ENCODE data around the gene ALG11.

The ALG11 gene

GRCh38 chr13:51976890-51977289, 35.3 kb upstream of the ALG11 start:
- WGBS, 2 donors (ENCODE audit: extremely low coverage in 2 of 2, insufficient read length in 2 of 2, insufficient replicate concordance in 1 of 2): 100% methylated on average over 1 of the region's 5 CpGs; no CpG with 5 or more reads in 1 of the 2 donors

GRCh38 chr13:51977625-51978024, 34.6 kb upstream of the ALG11 start:
- Histone ChIP-seq H3K27me3 (ENCODE audit: control insufficient read depth in 3 of 3, insufficient read depth in 3 of 3, low read depth in 1 of 3, low read length in 3 of 3) (no peaks in the 10 kb centered on the region), H3K79me1 (ENCODE audit: low read depth, low read length) (no peaks in the 10 kb centered on the region), H3K36me3 (replicated peaks in 1 of 2; ENCODE audit: control insufficient read depth in 2 of 2, insufficient read depth in 2 of 2, low read length in 2 of 2) (no peaks in the 10 kb centered on the region), H2BK5ac (ENCODE audit: low read length) (no peak overlapping the region), H2BK12ac (ENCODE audit: low read length) (no peak overlapping the region), H3K4me2 (ENCODE audit: insufficient read depth, low read length, poor library complexity, severe bottlenecking) (no peak overlapping the region), H4K91ac (ENCODE audit: low read depth, low read length, poor library complexity) (no peak overlapping the region), H3K9ac (ENCODE audit: low read depth, low read length, poor library complexity) (no peak overlapping the region), H2BK15ac (ENCODE audit: low read length) (no peak overlapping the region), H3K4ac (ENCODE audit: low read length) (no peak overlapping the region), H2BK120ac (ENCODE audit: low read depth, low read length) (no peak overlapping the region), H2AFZ (ENCODE audit: low read length) (no peak overlapping the region), H2AK5ac (ENCODE audit: low read depth, low read length) (no peak overlapping the region), H3K23ac (ENCODE audit: low read depth, low read length, poor library complexity) (no peak overlapping the region), H3K18ac (ENCODE audit: low read length) (no peak overlapping the region), H4K8ac (ENCODE audit: low read depth, low read length) (no peak overlapping the region), H3K14ac (ENCODE audit: low read length) (no peak overlapping the region), H3K9me3 (replicated peaks in 1 of 2; ENCODE audit: control insufficient read depth in 2 of 2, insufficient read depth in 1 of 2, low read depth in 1 of 2, low read length in 2 of 2) (no peaks in the 10 kb centered on the region), H3K4me3 (ENCODE audit: low read length in 2 of 2) (no peak overlapping the region), H3K4me1 (ENCODE audit: control insufficient read depth in 2 of 2, insufficient read depth in 1 of 2, low read depth in 1 of 2, low read length in 2 of 2) (peaks cover 0 to 5% of the 10 kb centered on the region in 2 donors), H3K27ac (replicated peaks; ENCODE audit: low read length) (no peak overlapping the region)
- no CpG with 5 or more reads among the region's 5 CpGs for WGBS, 2 donors (ENCODE audit: extremely low coverage in 2 of 2, insufficient read length in 2 of 2, insufficient replicate concordance in 1 of 2)
- no peak for DNase-seq (ENCODE audit: low spot score)

More at GRCh38 chr13:51976890-51977289, 35.3 kb upstream of the ALG11 start:
- no peak overlapping the region for H4K8ac ChIP-seq (ENCODE audit: low read depth, low read length)
- H3K18ac ChIP-seq (ENCODE audit: low read length): no peak overlapping the region
- H3K4me3 ChIP-seq (ENCODE audit: low read length in 2 of 2): no peak overlapping the region
- H3K36me3 ChIP-seq (replicated peaks in 1 of 2; ENCODE audit: control insufficient read depth in 2 of 2, insufficient read depth in 2 of 2, low read length in 2 of 2): no peaks in the 10 kb centered on the region
- no peak overlapping the region for H3K23ac ChIP-seq (ENCODE audit: low read depth, low read length, poor library complexity)
- H2AK5ac ChIP-seq (ENCODE audit: low read depth, low read length): no peak overlapping the region
- no peak overlapping the region for H3K4me2 ChIP-seq (ENCODE audit: insufficient read depth, low read length, poor library complexity, severe bottlenecking)
- H4K91ac ChIP-seq (ENCODE audit: low read depth, low read length, poor library complexity): no peak overlapping the region
- H3K14ac ChIP-seq (ENCODE audit: low read length): no peak overlapping the region
- H2BK5ac ChIP-seq (ENCODE audit: low read length): no peak overlapping the region
- peaks cover 0 to 5% of the 10 kb centered on the region in 2 donors for H3K4me1 ChIP-seq (ENCODE audit: control insufficient read depth in 2 of 2, insufficient read depth in 1 of 2, low read depth in 1 of 2, low read length in 2 of 2)
- no peak for DNase-seq (ENCODE audit: low spot score)
- H2BK12ac ChIP-seq (ENCODE audit: low read length): no peak overlapping the region
- no peak overlapping the region for H2AFZ ChIP-seq (ENCODE audit: low read length)
- H3K79me1 ChIP-seq (ENCODE audit: low read depth, low read length): no peaks in the 10 kb centered on the region
- H3K27ac ChIP-seq (replicated peaks; ENCODE audit: low read length): no peak overlapping the region
- H3K9me3 ChIP-seq (replicated peaks in 1 of 2; ENCODE audit: control insufficient read depth in 2 of 2, insufficient read depth in 1 of 2, low read depth in 1 of 2, low read length in 2 of 2): no peaks in the 10 kb centered on the region
- H3K4ac ChIP-seq (ENCODE audit: low read length): no peak overlapping the region
- H2BK120ac ChIP-seq (ENCODE audit: low read depth, low read length): no peak overlapping the region
- no peak overlapping the region for H3K9ac ChIP-seq (ENCODE audit: low read depth, low read length, poor library complexity)
- no peaks in the 10 kb centered on the region for H3K27me3 ChIP-seq (ENCODE audit: control insufficient read depth in 3 of 3, insufficient read depth in 3 of 3, low read depth in 1 of 3, low read length in 3 of 3)
- no peak overlapping the region for H2BK15ac ChIP-seq (ENCODE audit: low read length)

- Histone ChIP-seq H2AK5ac (ENCODE audit: low read depth, low read length) (no peak overlapping the region), H3K27ac (replicated peaks; ENCODE audit: low read length) (no peak overlapping the region), H2BK5ac (ENCODE audit: low read length) (no peak overlapping the region), H2AFZ (ENCODE audit: low read length) (no peak overlapping the region), H3K4me2 (ENCODE audit: insufficient read depth, low read length, poor library complexity, severe bottlenecking) (no peak overlapping the region), H2BK15ac (ENCODE audit: low read length) (no peak overlapping the region), H4K8ac (ENCODE audit: low read depth, low read length) (no peak overlapping the region), H2BK12ac (ENCODE audit: low read length) (no peak overlapping the region), H3K4ac (ENCODE audit: low read length) (no peak overlapping the region), H2BK120ac (ENCODE audit: low read depth, low read length) (no peak overlapping the region), H3K36me3 (replicated peaks in 1 of 2; ENCODE audit: control insufficient read depth in 2 of 2, insufficient read depth in 2 of 2, low read length in 2 of 2) (no peaks in the 10 kb centered on the region), H3K9ac (ENCODE audit: low read depth, low read length, poor library complexity) (no peak overlapping the region), H3K18ac (ENCODE audit: low read length) (no peak overlapping the region), H3K4me3 (ENCODE audit: low read length in 2 of 2) (no peak overlapping the region), H3K4me1 (ENCODE audit: control insufficient read depth in 2 of 2, insufficient read depth in 1 of 2, low read depth in 1 of 2, low read length in 2 of 2) (peaks cover 0 to 5% of the 10 kb centered on the region in 2 donors), H3K23ac (ENCODE audit: low read depth, low read length, poor library complexity) (no peak overlapping the region), H3K79me1 (ENCODE audit: low read depth, low read length) (no peaks in the 10 kb centered on the region), H3K27me3 (ENCODE audit: control insufficient read depth in 3 of 3, insufficient read depth in 3 of 3, low read depth in 1 of 3, low read length in 3 of 3) (no peaks in the 10 kb centered on the region), H4K91ac (ENCODE audit: low read depth, low read length, poor library complexity) (no peak overlapping the region), H3K14ac (ENCODE audit: low read length) (no peak overlapping the region), H3K9me3 (replicated peaks in 1 of 2; ENCODE audit: control insufficient read depth in 2 of 2, insufficient read depth in 1 of 2, low read depth in 1 of 2, low read length in 2 of 2) (no peaks in the 10 kb centered on the region)
- WGBS, 2 donors (ENCODE audit: extremely low coverage in 2 of 2, insufficient read length in 2 of 2, insufficient replicate concordance in 1 of 2): no CpG with 5 or more reads among the region's 5 CpGs
- no peak for DNase-seq (ENCODE audit: low spot score)
These were observed 33.2 kb upstream of the ALG11 start for GRCh38 chr13:51978796-51979556.

GRCh38 chr13:51980908-51981307, 31.3 kb upstream of the ALG11 start:
- H3K4me2 ChIP-seq (ENCODE audit: insufficient read depth, low read length, poor library complexity, severe bottlenecking): no peak overlapping the region
- H2BK5ac ChIP-seq (ENCODE audit: low read length): no peak overlapping the region
- H4K8ac ChIP-seq (ENCODE audit: low read depth, low read length): no peak overlapping the region
- no peak overlapping the region for H2BK120ac ChIP-seq (ENCODE audit: low read depth, low read length)
- no peaks in the 10 kb centered on the region for H3K9me3 ChIP-seq (replicated peaks in 1 of 2; ENCODE audit: control insufficient read depth in 2 of 2, insufficient read depth in 1 of 2, low read depth in 1 of 2, low read length in 2 of 2)
- WGBS, 2 donors (ENCODE audit: extremely low coverage in 2 of 2, insufficient read length in 2 of 2, insufficient replicate concordance in 1 of 2): no CpG with 5 or more reads among the region's 4 CpGs
- H3K4me1 ChIP-seq (ENCODE audit: control insufficient read depth in 2 of 2, insufficient read depth in 1 of 2, low read depth in 1 of 2, low read length in 2 of 2): peaks cover 0 to 4% of the 10 kb centered on the region in 2 donors
- no peak overlapping the region for H3K18ac ChIP-seq (ENCODE audit: low read length)
- H3K14ac ChIP-seq (ENCODE audit: low read length): no peak overlapping the region
- H3K27me3 ChIP-seq (ENCODE audit: control insufficient read depth in 3 of 3, insufficient read depth in 3 of 3, low read depth in 1 of 3, low read length in 3 of 3): no peaks in the 10 kb centered on the region
- H3K4ac ChIP-seq (ENCODE audit: low read length): no peak overlapping the region
- H3K79me1 ChIP-seq (ENCODE audit: low read depth, low read length): no peaks in the 10 kb centered on the region
- no peak overlapping the region for H2AFZ ChIP-seq (ENCODE audit: low read length)
- no peaks in the 10 kb centered on the region for H3K36me3 ChIP-seq (replicated peaks in 1 of 2; ENCODE audit: control insufficient read depth in 2 of 2, insufficient read depth in 2 of 2, low read length in 2 of 2)
- H2BK12ac ChIP-seq (ENCODE audit: low read length): no peak overlapping the region
- no peak overlapping the region for H2AK5ac ChIP-seq (ENCODE audit: low read depth, low read length)
- H2BK15ac ChIP-seq (ENCODE audit: low read length): no peak overlapping the region
- DNase-seq (ENCODE audit: low spot score): no peak
- no peak overlapping the region for H3K4me3 ChIP-seq (ENCODE audit: low read length in 2 of 2)
- H3K9ac ChIP-seq (ENCODE audit: low read depth, low read length, poor library complexity): no peak overlapping the region
- H3K23ac ChIP-seq (ENCODE audit: low read depth, low read length, poor library complexity): no peak overlapping the region
- H4K91ac ChIP-seq (ENCODE audit: low read depth, low read length, poor library complexity): no peak overlapping the region
- H3K27ac ChIP-seq (replicated peaks; ENCODE audit: low read length): no peak overlapping the region

Measured in neuronal stem cell (in vitro differentiated cells).